SHP77 (cell line): ENCODE measurements around the gene IRX5.

Source experiments
- DNase-seq, 2 experiments: peaks; one replicate each; lab custom pipeline; 2025; lab: John Stamatoyannopoulos, UW

The IRX5 gene

DNA sequence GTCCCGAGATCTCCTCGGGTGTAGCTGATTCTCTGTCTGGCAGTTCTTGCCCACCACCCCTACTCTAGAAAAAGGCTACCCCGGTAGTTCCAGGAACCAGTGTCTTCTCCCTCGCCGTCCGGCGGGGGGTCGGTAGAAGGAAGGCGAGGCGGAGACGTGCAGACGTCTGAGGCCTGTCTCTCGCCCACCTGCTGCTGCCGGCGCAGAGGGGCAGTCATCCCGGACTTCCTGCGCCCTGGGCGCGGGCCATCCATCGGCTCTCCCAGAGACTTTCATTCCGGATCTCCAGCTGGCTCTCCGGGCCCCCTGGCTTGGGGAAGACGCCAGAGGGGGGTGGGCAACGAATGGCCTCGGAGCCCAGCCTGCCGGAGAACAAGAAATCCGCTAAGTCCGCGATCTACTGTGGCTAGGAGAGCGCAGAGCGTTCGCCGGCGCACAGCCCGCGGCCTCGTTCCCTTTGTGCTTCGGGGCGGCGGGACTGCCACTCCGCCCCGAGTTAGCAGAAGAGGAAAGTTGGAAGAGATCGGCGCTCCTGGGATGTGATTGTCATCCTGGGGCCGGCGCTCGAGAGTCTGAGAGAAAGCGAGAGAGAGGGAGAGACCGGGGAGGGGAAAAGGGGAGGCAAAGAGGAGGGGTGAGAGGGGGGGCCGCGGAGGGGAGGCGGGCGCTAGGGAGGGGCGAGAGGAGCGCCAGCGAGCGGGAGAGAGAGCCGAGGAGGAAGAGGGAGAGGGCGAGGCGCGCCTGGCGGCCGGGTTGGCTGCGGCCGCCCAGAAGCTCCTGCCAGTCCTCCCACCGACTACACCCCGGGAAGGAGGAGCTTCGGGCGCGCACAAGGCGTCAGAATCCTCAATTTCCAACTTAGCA, at the start of gene IRX5:
TSS of gene IRX5 (plus strand) at position 861 of the 864 bp plus-strand sequence. CDS start 334 bp downstream, outside the sequence.
- peak; percentile 86 to 87 for DNase-seq

DNA sequence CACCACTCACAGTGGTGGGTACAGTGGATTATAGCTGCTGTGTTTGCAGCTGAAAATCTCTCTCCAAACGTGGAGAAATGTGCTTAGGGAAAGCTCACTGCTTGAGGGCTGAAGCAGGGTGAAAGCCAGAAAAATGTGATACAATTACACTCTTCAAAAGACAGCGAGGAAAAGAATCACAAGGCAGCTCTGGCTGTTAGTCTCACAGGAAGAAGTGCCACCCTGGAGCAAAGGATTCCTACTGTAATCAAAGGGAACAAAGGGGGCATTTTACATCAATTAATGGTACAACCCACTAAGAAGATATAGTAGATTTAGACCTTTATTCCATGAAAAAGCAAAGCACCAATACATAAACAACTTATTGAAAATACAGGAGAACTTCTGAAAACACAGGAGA, 48.1 kb upstream of the IRX5 start:
- DNase-seq = no peak

- DNase-seq = no peak
These were observed 47.3 kb upstream of the IRX5 start for GRCh38 chr16:54883358-54883757.

- DNase-seq = no peak
These were observed 44.6 kb upstream of the IRX5 start for GRCh38 chr16:54886078-54886477.

DNA sequence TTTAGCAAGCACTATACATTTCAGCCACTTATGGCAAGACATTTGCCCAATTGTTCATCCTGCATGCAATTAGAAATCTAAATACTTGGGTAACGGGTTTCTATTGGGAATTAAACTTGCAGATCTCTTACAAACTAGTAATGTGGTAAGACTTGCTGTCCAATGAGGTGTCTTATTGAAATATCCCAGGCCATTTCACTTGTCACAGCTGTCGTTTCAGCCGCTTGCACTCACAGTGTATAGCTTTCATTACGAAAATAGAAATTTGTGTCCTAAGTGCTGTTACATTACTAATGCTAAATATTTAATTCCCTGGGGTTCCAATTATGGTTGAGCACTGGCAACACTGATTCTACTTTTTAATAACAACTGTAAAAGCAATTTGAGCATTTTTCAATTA, 40.3 kb upstream of the IRX5 start:
- no peak for DNase-seq

- DNase-seq = no peak
These were observed 39.3 kb upstream of the IRX5 start for GRCh38 chr16:54891346-54891745.

- no peak for DNase-seq
These were observed 37.7 kb upstream of the IRX5 start for GRCh38 chr16:54892981-54893380.

DNA sequence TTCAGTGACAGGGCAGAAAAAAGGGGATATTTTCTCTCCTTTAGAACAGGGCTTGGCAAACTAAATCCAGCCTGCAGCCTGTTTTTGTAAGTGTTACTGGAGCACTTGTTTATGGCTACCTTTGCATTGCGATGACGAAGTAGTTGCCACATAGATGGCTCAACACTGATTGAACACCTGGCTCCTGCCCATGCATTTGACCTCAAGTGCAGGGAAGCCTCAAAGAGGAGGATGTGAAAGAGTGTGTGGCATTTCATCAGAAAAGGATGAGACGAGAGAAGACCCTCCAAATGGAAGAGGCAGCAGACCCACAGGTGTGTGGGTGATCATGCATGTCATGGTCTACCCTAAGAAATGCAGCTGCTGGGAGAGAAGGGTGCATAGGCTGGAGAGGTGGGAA, 32.7 kb upstream of the IRX5 start:
- no peak for DNase-seq

DNA sequence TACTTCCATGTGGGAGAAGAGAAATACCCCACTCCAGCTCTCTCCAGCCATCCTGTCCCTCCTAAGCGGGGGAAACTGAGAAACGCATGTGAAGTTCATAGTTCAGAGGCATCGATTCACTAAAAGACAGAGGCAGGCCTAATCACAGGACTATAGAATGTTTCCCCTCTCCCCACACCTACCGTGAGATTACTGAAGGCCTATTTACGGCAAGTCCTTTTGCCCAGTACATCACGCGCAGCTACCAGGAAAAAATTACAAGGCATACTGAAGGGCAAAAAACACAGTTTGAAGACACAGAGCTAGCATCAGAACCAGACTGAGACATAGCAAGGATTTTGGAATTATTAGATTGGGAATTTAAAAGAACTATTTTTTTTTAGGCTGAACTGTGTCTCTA, 29.1 kb upstream of the IRX5 start:
- DNase-seq = no peak

DNA sequence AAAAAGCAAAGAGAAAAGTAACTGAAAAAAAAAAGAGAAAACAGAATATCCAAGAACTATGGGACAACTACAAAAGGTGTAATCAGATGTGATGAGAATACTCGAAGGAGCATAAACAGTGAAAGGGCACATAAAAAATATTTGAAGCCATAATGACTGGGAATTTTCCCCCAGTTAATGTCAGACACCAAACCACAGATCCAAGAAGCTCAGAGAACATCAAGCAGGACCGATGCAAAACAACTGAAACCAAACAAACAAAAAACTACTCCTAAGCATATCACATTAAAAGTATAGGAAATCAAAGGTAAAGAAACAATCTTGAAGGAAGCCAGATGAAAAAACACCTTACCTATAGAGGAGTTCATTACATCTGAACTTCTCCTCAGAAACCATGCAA, 27.6 kb upstream of the IRX5 start:
- DNase-seq = no peak

GRCh38 chr16:54911079-54911478, 19.6 kb upstream of the IRX5 start:
- no peak for DNase-seq

- no peak for DNase-seq
These were observed 17.9 kb upstream of the IRX5 start for GRCh38 chr16:54912720-54913119.

- peak; percentile 78 to 82 for DNase-seq
These were observed 9.3 kb upstream of the IRX5 start for GRCh38 chr16:54921206-54921824.

- DNase-seq = no peak
These were observed 7.6 kb upstream of the IRX5 start for GRCh38 chr16:54923055-54923473.

DNA sequence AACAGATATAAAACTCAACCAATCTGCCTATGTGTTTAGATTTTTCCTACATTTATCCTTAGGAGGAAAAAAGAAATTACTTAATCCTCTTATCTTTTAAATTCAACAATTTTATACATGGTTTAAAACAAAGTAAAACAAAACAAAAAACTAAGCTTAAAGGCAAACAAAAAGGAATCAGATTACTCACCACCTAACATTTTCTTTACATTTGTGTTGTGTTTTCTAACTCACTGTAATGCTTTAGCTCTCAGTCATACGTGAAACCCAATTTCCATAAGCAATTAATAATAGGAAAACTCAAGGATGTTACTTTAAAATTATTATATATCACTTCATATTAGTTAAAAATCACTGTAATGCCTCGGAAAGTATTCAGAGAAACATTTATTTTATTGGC, 6.7 kb upstream of the IRX5 start:
- DNase-seq = no peak

- DNase-seq = no peak
These were observed 4.4 kb upstream of the IRX5 start for GRCh38 chr16:54926166-54926838.

DNA sequence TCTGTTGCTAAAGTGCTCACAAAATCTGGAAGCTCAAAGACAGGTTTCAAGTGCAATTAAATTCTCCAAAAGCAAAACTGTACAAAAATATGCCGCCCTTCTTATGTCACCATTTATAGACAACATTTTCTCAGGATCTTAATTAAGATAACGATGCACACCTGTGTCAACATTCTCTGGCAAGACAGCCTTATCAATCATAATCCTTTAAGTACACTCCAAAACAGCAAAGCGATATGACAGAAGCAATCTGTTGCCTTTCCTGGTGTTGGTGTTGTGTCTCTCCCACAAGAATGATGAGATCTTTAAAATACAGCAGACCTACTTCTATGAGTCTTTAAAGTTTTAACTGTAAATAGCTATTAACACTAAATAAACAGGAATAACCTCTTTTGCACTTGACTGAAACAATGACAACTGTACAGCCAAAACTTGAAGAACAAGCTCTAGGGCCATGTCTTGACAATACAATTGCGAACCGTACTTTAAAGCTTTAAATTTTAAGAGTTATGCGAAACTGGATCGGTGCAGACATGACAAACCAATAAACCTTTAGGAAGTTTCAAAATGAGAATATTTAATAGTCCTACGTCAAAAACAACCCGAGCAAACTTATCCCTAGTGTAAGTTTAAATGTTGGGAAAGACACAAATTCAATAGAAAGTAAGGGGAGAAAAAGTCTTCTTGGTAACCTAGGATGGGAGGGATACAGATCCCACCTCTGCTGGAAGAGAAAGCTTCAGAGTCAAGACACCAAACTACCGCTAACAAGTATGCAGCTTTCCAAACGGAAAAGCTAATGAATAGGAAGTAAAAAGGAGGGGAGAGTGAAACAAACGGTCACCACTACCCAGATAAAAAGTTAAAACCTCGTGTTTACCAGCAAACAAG, 3.3 kb upstream of the IRX5 start:
- peak; percentile 42 to 53 for DNase-seq

GRCh38 chr16:54928016-54928356, 2.7 kb upstream of the IRX5 start:
- DNase-seq = peak in 1 of 2 experiments; percentile 19

- DNase-seq = peak; percentile 19 to 31
These were observed 2.1 kb upstream of the IRX5 start for GRCh38 chr16:54928411-54929089.

DNA sequence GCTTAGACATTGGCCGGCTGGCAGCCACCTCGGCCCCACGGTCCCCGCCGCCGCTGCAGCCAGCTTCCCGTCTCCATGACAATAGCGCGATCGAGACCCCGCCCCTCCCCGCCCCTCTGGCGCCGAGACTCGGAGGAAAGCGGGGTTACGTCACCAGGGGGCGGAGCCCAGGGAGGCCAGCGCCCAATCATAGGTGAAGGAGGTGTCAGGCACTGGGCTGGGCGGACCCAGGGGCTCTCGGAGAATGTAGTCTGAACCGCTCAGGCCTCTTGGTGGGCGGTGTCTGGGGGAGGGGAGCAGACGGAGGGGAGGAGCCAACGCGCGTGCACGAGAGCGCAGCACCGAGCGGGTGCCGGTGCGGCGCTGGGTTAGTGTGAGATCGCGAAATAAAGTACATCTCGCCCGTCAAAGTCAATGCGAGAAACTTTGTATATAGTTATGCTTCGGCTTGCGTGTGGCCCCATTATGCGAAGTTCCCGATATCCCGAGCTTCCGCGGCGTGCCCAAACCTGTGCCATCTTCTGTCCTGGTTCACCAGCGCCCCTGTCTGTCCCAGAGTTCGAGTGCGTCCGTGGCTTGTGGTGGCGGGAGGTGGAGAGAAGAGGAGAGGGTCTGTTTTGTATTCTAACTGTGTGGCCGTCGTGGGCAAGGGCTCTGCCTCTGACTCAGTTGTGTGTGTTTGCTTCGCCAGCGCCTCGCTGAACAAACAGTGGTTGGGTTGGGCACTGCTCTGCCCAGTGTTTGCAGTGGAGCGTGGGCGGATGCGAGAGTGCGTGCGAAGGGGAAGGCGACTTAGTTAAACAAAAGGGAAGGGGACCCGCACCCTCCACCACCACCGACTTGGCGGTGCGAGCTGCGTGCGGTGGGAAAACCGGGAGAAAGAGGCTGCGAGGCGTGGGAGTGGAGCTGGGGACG, 1.3 kb upstream of the IRX5 start:
- DNase-seq = peak; percentile 98

DNA sequence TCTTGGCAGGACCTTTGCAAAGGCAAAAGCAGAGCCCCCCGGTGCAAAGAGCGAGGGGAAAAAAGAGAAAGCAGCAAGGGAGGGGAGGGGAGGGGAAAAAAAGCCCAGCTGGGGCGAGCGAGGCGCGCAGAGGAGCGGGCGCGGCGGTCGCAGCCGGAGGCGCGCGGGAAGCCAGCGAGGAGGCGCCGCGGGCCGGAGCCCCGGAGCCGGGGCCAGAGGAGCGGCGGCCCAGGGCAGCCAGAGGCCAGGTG, 129 bp downstream of the IRX5 start:
- DNase-seq = no peak
